Immature natural killer cell (primary cell): ENCODE data around the gene MSH5. TPM values are rescaled to one million over a fixed set of nuclear protein-coding genes. Genes with fewer than 3 reads are reported as not detected.

Source experiments
- DNase-seq, 3 donors: peaks; one replicate each; pipeline ENCODE4 v3.0.0; 2022; ENCODE audit warnings: mixed read lengths in 1 of 3
- H3K27ac Mint-ChIP-seq, 6 donors: one replicate each; pipeline ENCODE4 v1.8.0; 2020; ENCODE audit warnings: mixed read lengths in 6 of 6, mild to moderate bottlenecking in 5 of 6, inconsistent platforms in 4 of 6, moderate library complexity in 3 of 6
- H3K27me3 Mint-ChIP-seq, 3 donors: one replicate each; pipeline ENCODE4 v1.8.0; 2020 to 2021; ENCODE audit warnings: low read depth in 3 of 3, mild to moderate bottlenecking in 3 of 3, mixed read lengths in 3 of 3, moderate library complexity in 3 of 3, inconsistent platforms in 1 of 3
- H3K36me3 Mint-ChIP-seq, 3 donors: one replicate each; pipeline ENCODE4 v1.8.0; 2020; ENCODE audit warnings: mixed read lengths in 3 of 3, inconsistent platforms in 2 of 3, mild to moderate bottlenecking in 2 of 3
- H3K4me1 Mint-ChIP-seq, 2 donors: one replicate each; pipeline ENCODE4 v1.8.0; 2020; ENCODE audit warnings: inconsistent platforms in 2 of 2, mild to moderate bottlenecking in 2 of 2, mixed read lengths in 2 of 2, moderate library complexity in 1 of 2
- H3K4me3 Mint-ChIP-seq, 5 donors: one replicate each; pipeline ENCODE4 v1.8.0; 2020; ENCODE audit warnings: mild to moderate bottlenecking in 5 of 5, mixed read lengths in 5 of 5, inconsistent platforms in 3 of 5, moderate library complexity in 3 of 5
- H3K9me3 Mint-ChIP-seq, 6 donors: one replicate each; pipeline ENCODE4 v1.8.0; 2020; ENCODE audit warnings: mild to moderate bottlenecking in 6 of 6, mixed read lengths in 6 of 6, inconsistent platforms in 4 of 6, moderate library complexity in 3 of 6
- polyA plus RNA-seq, 3 donors: library from polyadenylated mRNA; unstranded; fragments of 300-500 nt; fragmentation: Illumina TruSeq; gene quantifications; one replicate each; pipeline ENCODE4 v1.2.3, GENCODE V29; 2021

Gene MSH5
- polyA plus RNA-seq, 3 donors from 2014 or later: 2.1 to 2.5 TPM; not detected in 1

- no peaks in the 10 kb centered on the region for H3K9me3 Mint-ChIP-seq
- peak overlapping the region; percentile 74 to 86 (median 84) for H3K27ac Mint-ChIP-seq
- peaks cover 71 to 72% of the 10 kb centered on the region in 2 donors for H3K4me1 Mint-ChIP-seq
- peak overlapping the region; percentile 97 to 99 (median 99) for H3K4me3 Mint-ChIP-seq
- DNase-seq: peak in 2 of 3 donors; percentile 19 to 29
- H3K27me3 Mint-ChIP-seq: peaks cover 0 to 6% (median 2%) of the 10 kb centered on the region in 3 donors
- peaks cover 4 to 37% (median 17%) of the 10 kb centered on the region in 3 donors for H3K36me3 Mint-ChIP-seq
These were observed 11.8 kb upstream of the MSH5 start for GRCh38 chr6:31727717-31728671.

- H3K27me3 Mint-ChIP-seq: peaks cover 0 to 6% (median 2%) of the 10 kb centered on the region in 3 donors
- H3K9me3 Mint-ChIP-seq: no peaks in the 10 kb centered on the region
- H3K27ac Mint-ChIP-seq: peak within 1 kb of the TSS; percentile 83 to 98 (median 94)
- H3K36me3 Mint-ChIP-seq: peaks cover 4 to 46% (median 22%) of the 10 kb centered on the region in 3 donors
- no peak for DNase-seq
- H3K4me1 Mint-ChIP-seq: peaks cover 72 to 76% of the 10 kb centered on the region in 2 donors
- peak within 1 kb of the TSS; percentile 97 to 99 (median 99) for H3K4me3 Mint-ChIP-seq
These were observed 10.9 kb upstream of the MSH5 start, which contains the start of gene DDAH2 for GRCh38 chr6:31728767-31729514. TSS of gene DDAH2 (minus strand) at chr6:31729299. CDS start at chr6:31729161, 138 bp downstream.

- Mint-ChIP-seq H3K4me1 (peaks cover 76 to 77% of the 10 kb centered on the region in 2 donors), H3K27me3 (peaks cover 0 to 4% (median 2%) of the 10 kb centered on the region in 3 donors), H3K36me3 (peaks cover 4 to 47% (median 22%) of the 10 kb centered on the region in 3 donors), H3K9me3 (no peaks in the 10 kb centered on the region), H3K27ac (peak overlapping the region; percentile 83 to 98 (median 94)), H3K4me3 (peak overlapping the region; percentile 97 to 99 (median 99))
- peak; percentile 79 to 81 (median 80) for DNase-seq
These were observed 10.3 kb upstream of the MSH5 start for GRCh38 chr6:31729515-31729978.

GRCh38 chr6:31729979-31730630 lies 9.7 kb upstream of the MSH5 start:
- H3K27me3 Mint-ChIP-seq: peaks cover 0 to 8% (median 2%) of the 10 kb centered on the region in 3 donors

GRCh38 chr6:31730631-31731086 lies 9.1 kb upstream of the MSH5 start:
- Mint-ChIP-seq H3K9me3 (no peaks in the 10 kb centered on the region), H3K4me3 (peak overlapping the region; percentile 97 to 99 (median 99)), H3K27me3 (peaks cover under 1 to 10% (median 6%) of the 10 kb centered on the region in 3 donors), H3K27ac (peak overlapping the region; percentile 83 to 98 (median 92)), H3K4me1 (peaks cover 78 to 79% of the 10 kb centered on the region in 2 donors), H3K36me3 (peaks cover 7 to 45% (median 22%) of the 10 kb centered on the region in 3 donors)
- no peak for DNase-seq

More at GRCh38 chr6:31729979-31730630, 9.7 kb upstream of the MSH5 start:
- H3K36me3 Mint-ChIP-seq: peaks cover 4 to 47% (median 22%) of the 10 kb centered on the region in 3 donors
- H3K4me1 Mint-ChIP-seq: peaks cover 77 to 79% of the 10 kb centered on the region in 2 donors
- peak overlapping the region; percentile 83 to 98 (median 92) for H3K27ac Mint-ChIP-seq
- DNase-seq: peak; percentile 76 to 79 (median 79)
- no peaks in the 10 kb centered on the region for H3K9me3 Mint-ChIP-seq
- peak overlapping the region; percentile 97 to 99 (median 99) for H3K4me3 Mint-ChIP-seq

- peak overlapping the region in 4 of 6 donors; percentile 16 to 83 (median 54) for H3K27ac Mint-ChIP-seq
- H3K27me3 Mint-ChIP-seq: peaks cover 2 to 16% (median 11%) of the 10 kb centered on the region in 3 donors
- peaks cover 9 to 32% (median 12%) of the 10 kb centered on the region in 3 donors for H3K36me3 Mint-ChIP-seq
- peaks cover 75 to 81% of the 10 kb centered on the region in 2 donors for H3K4me1 Mint-ChIP-seq
- DNase-seq: no peak
- H3K9me3 Mint-ChIP-seq: no peaks in the 10 kb centered on the region
- peak overlapping the region in 2 of 5 donors; percentile 15 to 38 for H3K4me3 Mint-ChIP-seq
These were observed 7.8 kb upstream of the MSH5 start for GRCh38 chr6:31732029-31732428.

GRCh38 chr6:31733734-31734133 lies 6.1 kb upstream of the MSH5 start:
- H3K9me3 Mint-ChIP-seq: no peaks in the 10 kb centered on the region
- DNase-seq: no peak
- peaks cover 76 to 84% of the 10 kb centered on the region in 2 donors for H3K4me1 Mint-ChIP-seq
- peaks cover 9 to 32% (median 12%) of the 10 kb centered on the region in 3 donors for H3K36me3 Mint-ChIP-seq
- peak overlapping the region; percentile 88 to 98 (median 96) for H3K4me3 Mint-ChIP-seq
- H3K27me3 Mint-ChIP-seq: peaks cover 2 to 22% (median 10%) of the 10 kb centered on the region in 3 donors
- peak overlapping the region; percentile 88 to 99 (median 97) for H3K27ac Mint-ChIP-seq

GRCh38 chr6:31734247-31734820 lies 5.5 kb upstream of the MSH5 start:
- peaks cover 76 to 84% of the 10 kb centered on the region in 2 donors for H3K4me1 Mint-ChIP-seq
- H3K9me3 Mint-ChIP-seq: no peaks in the 10 kb centered on the region
- H3K4me3 Mint-ChIP-seq: peak overlapping the region; percentile 88 to 98 (median 96)
- DNase-seq: no peak
- H3K27ac Mint-ChIP-seq: peak overlapping the region; percentile 94 to 99 (median 97)
- peaks cover 9 to 32% (median 12%) of the 10 kb centered on the region in 3 donors for H3K36me3 Mint-ChIP-seq
- H3K27me3 Mint-ChIP-seq: peaks cover 2 to 24% (median 10%) of the 10 kb centered on the region in 3 donors

GRCh38 chr6:31734821-31735406 lies 4.9 kb upstream of the MSH5 start:
- peaks cover 78 to 86% of the 10 kb centered on the region in 2 donors for H3K4me1 Mint-ChIP-seq
- peak; percentile 65 to 73 (median 66) for DNase-seq
- H3K9me3 Mint-ChIP-seq: no peaks in the 10 kb centered on the region
- peaks cover 6 to 28% (median 14%) of the 10 kb centered on the region in 3 donors for H3K27me3 Mint-ChIP-seq
- peak overlapping the region; percentile 94 to 99 (median 97) for H3K27ac Mint-ChIP-seq
- H3K4me3 Mint-ChIP-seq: peak overlapping the region; percentile 88 to 98 (median 96)
- H3K36me3 Mint-ChIP-seq: peaks cover 9 to 32% (median 12%) of the 10 kb centered on the region in 3 donors

- H3K27me3 Mint-ChIP-seq: peaks cover 8 to 28% (median 18%) of the 10 kb centered on the region in 3 donors
- no peaks in the 10 kb centered on the region for H3K9me3 Mint-ChIP-seq
- peaks cover 77 to 86% of the 10 kb centered on the region in 2 donors for H3K4me1 Mint-ChIP-seq
- peaks cover 9 to 22% (median 12%) of the 10 kb centered on the region in 3 donors for H3K36me3 Mint-ChIP-seq
- DNase-seq: peak; percentile 71 to 74 (median 73)
- peak within 1 kb of the TSS; percentile 94 to 99 (median 97) for H3K27ac Mint-ChIP-seq
- H3K4me3 Mint-ChIP-seq: peak within 1 kb of the TSS; percentile 88 to 98 (median 96)
These were observed 3.6 kb upstream of the MSH5 start, which contains the start of gene CLIC1 for GRCh38 chr6:31736021-31736767. TSS of gene CLIC1 (minus strand) at chr6:31736530. CDS start at chr6:31736300, 230 bp downstream.

GRCh38 chr6:31736768-31737314 lies 3.0 kb upstream of the MSH5 start:
- Mint-ChIP-seq H3K36me3 (peaks cover 9 to 19% (median 9%) of the 10 kb centered on the region in 3 donors), H3K27me3 (peaks cover 8 to 28% (median 18%) of the 10 kb centered on the region in 3 donors), H3K4me3 (peak overlapping the region; percentile 88 to 98 (median 96)), H3K4me1 (peaks cover 75 to 82% of the 10 kb centered on the region in 2 donors), H3K9me3 (no peaks in the 10 kb centered on the region), H3K27ac (peak overlapping the region; percentile 94 to 99 (median 97))
- no peak for DNase-seq
